NB4 (cell line): Measurements from ENCODE around the gene OPN1SW.

Experiments used
- DNase-seq: peaks from one replicate; pipeline ENCODE4 v3.0.0; 2010; ENCODE audit warnings: low read depth
- H3K4me3 ChIP-seq: one replicate; pipeline ENCODE4 v1.5.1; 2011; ENCODE audit warnings: mild to moderate bottlenecking, low read depth, low read length, moderate library complexity
- MYC ChIP-seq: IDR thresholded peaks from 2 replicates; pipeline ENCODE4 v1.6.1; 2011; ENCODE audit warnings: low read depth, low read length
- POLR2A ChIP-seq: IDR thresholded peaks from 2 replicates; pipeline ENCODE4 v1.6.1; 2011; ENCODE audit warnings: mild to moderate bottlenecking; ENCODE audit not compliant: insufficient read length; ENCODE audit errors: extremely low read depth
- TF ChIP-seq, protein P1 (sequence below): IDR thresholded peaks from 2 replicates; pipeline ENCODE4 v1.6.1; 2011; ENCODE audit warnings: low read depth, low read length
- TF ChIP-seq, protein P2 (sequence below): IDR thresholded peaks from one replicate; pipeline ENCODE4 v1.5.1; 2012; ENCODE audit warnings: low read depth, low read length

OPN1SW gene

DNA sequence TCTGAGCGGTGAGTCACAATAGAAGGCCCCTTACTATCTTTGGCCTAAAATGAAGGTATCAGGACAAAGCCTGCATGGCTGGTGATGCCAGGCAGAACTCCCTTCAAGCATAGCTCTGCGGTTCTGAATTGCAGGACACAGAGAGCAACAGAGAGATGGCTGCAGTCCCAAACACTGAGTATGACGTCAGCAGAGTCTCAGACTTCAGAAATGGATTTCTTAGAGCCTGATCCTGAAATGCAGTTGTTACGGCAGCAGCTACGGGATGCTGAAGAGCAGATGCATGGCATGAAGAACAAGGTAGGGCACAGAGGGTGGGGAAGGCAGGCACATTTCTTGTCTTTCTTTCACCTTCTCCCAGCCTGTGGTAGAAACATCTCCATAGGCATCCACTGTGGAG lies 29.6 kb upstream of the OPN1SW start:
- no peak overlapping the region for H3K4me3 ChIP-seq
- DNase-seq, result no peak
- TF ChIP-seq POLR2A, result no peak
- TF ChIP-seq MYC, result no peak
- TF ChIP-seq, protein P1, sequence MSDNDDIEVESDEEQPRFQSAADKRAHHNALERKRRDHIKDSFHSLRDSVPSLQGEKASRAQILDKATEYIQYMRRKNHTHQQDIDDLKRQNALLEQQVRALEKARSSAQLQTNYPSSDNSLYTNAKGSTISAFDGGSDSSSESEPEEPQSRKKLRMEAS, result no peak
- TF ChIP-seq, protein P2, sequence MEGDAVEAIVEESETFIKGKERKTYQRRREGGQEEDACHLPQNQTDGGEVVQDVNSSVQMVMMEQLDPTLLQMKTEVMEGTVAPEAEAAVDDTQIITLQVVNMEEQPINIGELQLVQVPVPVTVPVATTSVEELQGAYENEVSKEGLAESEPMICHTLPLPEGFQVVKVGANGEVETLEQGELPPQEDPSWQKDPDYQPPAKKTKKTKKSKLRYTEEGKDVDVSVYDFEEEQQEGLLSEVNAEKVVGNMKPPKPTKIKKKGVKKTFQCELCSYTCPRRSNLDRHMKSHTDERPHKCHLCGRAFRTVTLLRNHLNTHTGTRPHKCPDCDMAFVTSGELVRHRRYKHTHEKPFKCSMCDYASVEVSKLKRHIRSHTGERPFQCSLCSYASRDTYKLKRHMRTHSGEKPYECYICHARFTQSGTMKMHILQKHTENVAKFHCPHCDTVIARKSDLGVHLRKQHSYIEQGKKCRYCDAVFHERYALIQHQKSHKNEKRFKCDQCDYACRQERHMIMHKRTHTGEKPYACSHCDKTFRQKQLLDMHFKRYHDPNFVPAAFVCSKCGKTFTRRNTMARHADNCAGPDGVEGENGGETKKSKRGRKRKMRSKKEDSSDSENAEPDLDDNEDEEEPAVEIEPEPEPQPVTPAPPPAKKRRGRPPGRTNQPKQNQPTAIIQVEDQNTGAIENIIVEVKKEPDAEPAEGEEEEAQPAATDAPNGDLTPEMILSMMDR, result no peak

DNA sequence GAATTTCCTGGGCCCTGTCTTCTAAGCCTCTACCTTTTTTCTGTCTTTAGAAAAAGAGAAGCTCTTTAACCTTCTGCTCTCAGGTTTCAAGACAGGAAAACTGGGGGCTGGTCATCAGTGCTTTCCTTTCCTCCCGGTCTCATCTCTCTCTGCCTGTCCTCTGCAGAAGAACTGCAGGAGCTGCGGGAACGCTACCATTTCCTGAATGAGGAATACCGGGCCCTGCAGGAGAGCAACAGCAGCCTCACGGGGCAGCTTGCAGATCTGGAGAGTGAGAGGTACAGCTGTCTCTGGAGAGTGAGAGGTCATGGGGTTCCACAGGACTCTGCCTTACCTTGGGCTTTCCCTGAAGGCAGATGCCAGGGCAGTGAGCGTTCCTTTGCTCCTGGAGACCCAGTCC lies 28.9 kb upstream of the OPN1SW start:
- no peak overlapping the region for H3K4me3 ChIP-seq
- no peak for DNase-seq
- TF ChIP-seq POLR2A (no peak), MYC (no peak)
- TF ChIP-seq, protein P2, result no peak
- TF ChIP-seq, protein P1, result no peak

DNA sequence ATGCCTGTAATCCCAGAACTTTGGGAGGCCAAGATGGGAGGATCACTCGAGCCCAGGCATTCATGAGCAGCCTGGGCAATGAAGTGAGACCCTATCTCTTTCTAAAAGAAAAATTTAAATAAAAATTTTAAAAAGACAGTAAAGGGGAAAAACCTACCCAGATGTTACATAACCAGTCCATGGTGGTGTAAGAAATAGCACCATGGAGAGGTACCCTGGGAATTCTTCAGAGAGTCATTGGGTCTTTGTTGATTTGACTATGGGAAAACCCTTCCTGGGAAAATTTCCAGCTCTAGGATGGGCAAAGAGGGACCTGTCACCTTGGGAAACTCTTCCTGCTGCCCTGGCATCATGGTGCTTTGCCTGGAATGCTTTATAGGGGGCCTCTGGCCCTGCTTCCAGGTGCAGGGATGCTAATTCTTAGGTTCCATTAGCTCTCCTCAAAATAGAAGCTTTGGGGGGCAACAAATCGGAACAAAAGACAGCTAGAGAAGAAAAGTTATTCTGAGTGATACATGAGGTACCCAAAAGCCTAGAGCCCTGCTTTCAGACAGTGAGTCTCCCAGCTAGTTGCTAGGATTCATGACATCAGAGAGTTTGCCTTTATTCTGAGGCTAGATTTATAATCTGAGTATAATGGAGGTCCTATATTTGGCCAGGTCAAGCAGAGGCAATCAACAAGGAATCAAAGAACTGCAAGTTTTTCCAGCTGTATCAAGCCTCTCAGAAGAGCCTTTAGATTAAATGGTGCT lies 26.2 kb upstream of the OPN1SW start:
- TF ChIP-seq, protein P2, result no peak
- no peak for TF ChIP-seq POLR2A
- no peak for DNase-seq
- no peak overlapping the region for H3K4me3 ChIP-seq

DNA sequence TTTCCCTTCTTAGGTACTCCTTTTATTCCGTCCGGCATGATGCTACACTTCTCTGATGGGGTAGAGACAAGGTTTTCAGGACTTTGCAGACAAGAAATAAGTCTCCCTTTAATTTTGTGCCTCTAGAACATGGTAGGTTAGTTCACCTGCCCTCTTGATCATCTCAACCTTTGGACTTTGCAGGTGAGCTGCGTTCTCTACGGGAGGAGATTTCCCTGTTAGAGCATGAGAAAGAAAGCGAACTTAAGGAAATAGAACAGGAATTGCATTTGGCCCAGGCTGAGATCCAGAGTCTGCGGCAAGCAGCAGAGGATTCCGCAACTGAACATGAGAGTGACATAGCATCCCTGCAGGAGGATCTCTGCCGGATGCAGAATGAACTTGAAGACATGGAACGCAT lies 25.4 kb upstream of the OPN1SW start:
- TF ChIP-seq MYC (no peak), POLR2A (no peak)
- TF ChIP-seq, protein P2, result no peak
- TF ChIP-seq, protein P1, result no peak
- H3K4me3 ChIP-seq, result no peak overlapping the region

DNA sequence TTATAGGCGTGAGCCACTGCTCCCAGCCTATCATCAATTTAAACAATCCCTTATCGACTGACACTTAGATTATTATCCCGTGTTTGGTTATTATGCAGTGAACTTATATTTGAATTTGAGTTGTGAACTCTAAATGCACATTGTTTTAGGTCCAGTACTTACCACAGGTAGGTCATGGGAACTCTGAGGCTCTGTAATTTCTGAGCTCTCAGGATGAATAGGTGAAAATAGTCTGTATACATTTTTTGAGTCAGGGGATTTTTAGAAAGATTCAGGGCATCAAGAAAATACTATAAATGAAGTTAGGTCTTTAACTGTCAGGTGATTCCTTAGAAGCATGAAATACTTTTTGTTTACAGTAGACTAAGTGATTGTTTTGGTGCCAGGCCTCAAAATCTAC lies 25.0 kb upstream of the OPN1SW start:
- no peak for DNase-seq
- TF ChIP-seq POLR2A (no peak), MYC (no peak)
- no peak overlapping the region for H3K4me3 ChIP-seq

More for the DNA sequence above, 25.4 kb upstream of the OPN1SW start:
- no peak for DNase-seq

DNA sequence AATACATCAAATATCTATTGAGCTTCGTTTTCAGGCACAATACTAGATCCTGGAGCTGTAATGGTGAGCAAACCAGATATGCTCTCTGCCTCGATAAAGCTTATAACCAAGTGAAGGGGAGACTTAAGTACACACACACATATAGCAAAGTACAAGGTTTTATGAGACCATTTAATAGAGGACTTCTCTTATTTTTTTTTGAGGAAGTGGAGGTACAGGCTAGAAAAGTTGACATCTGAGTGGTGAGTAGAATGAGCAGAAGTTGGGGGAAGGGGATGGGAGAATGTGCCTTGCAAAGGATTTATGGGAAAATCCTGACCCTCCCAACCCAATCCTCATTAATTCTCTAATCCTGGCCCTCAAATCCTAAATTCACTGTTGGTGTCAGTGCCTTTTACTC lies 23.9 kb upstream of the OPN1SW start:
- TF ChIP-seq, protein P2, result no peak
- TF ChIP-seq MYC (no peak), POLR2A (no peak)
- TF ChIP-seq, protein P1, result no peak
- no peak overlapping the region for H3K4me3 ChIP-seq
- DNase-seq, result peak; percentile 56
